ENCODE results near the gene MAP4K4.

MAP4K4 gene

DNA sequence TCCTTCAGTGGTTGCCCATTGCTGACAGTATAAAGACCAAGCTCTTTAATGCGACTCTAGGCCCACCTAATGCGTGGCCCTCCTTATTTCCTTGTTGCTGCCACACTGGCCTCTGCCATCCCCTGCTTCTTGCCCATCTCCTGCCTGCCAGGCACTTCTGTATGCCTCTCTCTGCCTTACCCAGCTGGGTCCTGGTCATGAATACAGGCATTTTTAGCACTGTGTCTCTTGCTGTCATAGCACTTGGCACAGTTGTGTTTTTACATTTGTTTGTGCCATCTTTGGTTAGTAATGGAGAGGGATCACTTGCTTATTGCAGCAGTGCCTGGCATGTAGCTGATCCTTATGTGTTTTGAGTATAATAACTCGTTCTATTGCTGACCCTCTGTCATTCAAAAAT lies 38.7 kb downstream of the MAP4K4 start:
- no peak for DNase-seq (ENCODE audit: extremely low read depth, low read depth)
- TF ChIP-seq, protein P1, sequence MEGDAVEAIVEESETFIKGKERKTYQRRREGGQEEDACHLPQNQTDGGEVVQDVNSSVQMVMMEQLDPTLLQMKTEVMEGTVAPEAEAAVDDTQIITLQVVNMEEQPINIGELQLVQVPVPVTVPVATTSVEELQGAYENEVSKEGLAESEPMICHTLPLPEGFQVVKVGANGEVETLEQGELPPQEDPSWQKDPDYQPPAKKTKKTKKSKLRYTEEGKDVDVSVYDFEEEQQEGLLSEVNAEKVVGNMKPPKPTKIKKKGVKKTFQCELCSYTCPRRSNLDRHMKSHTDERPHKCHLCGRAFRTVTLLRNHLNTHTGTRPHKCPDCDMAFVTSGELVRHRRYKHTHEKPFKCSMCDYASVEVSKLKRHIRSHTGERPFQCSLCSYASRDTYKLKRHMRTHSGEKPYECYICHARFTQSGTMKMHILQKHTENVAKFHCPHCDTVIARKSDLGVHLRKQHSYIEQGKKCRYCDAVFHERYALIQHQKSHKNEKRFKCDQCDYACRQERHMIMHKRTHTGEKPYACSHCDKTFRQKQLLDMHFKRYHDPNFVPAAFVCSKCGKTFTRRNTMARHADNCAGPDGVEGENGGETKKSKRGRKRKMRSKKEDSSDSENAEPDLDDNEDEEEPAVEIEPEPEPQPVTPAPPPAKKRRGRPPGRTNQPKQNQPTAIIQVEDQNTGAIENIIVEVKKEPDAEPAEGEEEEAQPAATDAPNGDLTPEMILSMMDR (IDR thresholded peaks at IDR 0.05; ENCODE audit: low read depth, low read length), result no peak

DNA sequence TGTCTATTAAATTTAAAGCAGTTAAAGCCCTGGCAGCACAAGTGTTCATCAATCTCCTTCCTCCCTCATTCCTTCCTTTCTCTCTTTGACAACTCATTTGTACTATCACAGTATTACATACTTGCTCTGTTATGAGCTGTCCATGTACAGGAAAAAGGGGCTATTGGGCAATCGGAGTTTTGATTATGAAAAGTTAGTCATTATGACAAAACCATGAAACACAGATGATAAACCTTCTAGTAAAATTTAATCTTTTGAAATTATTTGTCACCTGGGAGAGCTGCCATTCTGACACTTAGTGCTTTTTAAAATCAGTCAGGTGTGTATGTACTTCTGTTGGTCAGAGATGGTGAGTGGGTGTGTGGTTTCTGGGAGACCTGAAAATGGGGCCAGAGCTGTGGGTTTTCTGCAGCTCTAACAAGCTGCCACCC lies 39.4 kb downstream of the MAP4K4 start:
- no peak for DNase-seq (ENCODE audit: extremely low read depth, low read depth)
- TF ChIP-seq, protein P1 (IDR thresholded peaks at IDR 0.05; ENCODE audit: low read depth, low read length), result no peak

DNA sequence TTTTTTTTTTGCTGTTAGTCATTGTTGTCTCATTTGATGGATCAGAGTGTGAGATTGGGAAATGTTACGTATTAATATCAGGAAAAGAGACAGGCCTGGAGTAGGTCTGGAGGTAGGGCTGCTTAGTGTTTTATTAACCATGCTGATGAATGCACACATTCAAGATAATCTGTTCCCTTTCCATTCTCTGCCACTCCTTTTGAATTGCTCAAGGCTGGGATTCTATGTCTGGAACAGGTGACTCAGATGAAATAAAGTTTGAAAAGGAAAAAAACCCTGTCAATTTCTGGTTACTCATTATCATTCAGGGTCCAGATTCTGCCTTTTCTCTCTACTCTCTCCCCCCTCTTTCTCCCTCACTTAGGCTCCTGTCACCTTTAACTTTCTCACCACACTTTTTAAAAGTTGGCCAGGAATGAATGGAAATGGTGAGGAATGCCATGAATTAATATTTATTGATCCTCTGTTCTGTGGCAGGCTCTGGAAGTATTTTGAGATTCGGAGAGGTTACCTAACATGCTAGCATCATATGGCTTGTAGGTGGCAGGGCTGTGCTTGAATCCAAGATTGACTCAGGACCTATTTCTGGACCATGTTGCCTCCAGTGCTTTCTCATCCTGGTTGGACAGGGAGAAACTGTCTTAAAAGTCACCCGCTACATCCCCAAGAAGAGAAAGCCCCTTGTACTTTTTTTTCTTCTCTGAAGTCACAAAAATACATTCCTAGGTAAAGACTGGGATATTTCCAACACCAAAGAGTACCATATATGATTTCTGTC lies 40.2 kb downstream of the MAP4K4 start:
- TF ChIP-seq, protein P1 (IDR thresholded peaks at IDR 0.05; ENCODE audit: low read depth, low read length), result no peak
- DNase-seq (ENCODE audit: extremely low read depth, low read depth), result no peak

DNA sequence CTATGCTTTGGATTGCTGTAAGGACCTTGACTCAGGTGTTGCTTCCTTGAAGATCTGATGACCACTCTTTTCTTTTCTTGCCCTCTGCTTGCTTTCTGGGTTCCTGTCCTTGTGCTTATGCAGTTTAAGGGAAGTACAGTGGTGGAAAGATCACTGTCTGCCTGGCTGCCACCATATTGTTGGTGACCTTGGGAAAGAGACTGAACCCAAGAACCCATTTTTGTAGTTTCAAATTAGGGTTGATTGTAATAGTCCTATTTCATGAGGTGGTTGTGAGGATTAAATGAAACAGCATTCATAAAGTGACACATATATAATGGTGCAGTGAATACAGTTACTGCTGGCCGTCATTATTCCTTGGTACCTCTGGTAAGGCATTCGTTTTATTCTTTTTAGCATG lies 41.1 kb downstream of the MAP4K4 start:
- TF ChIP-seq, protein P1 (IDR thresholded peaks at IDR 0.05; ENCODE audit: low read depth, low read length), result no peak
- no peak for DNase-seq (ENCODE audit: extremely low read depth, low read depth)

DNA sequence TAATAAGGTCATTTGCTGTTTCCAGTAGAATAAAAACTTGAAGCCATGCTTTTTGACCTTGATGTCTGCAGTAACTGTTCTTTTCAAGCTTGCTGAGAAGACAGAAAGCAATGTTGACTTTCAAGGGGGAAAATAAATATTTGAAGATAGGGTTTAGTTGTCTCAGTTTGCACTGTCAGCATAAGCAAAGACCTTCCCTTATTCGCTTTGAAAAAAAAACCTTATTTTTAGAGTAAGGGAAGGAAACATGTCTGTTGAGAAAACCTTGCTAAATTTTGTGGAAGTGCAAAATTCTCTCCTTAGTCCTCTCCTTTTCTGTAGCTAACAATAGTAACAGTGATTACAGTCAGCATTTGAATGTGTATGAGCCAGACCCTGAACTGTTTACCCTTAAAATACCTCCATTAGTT lies 43.1 kb downstream of the MAP4K4 start:
- TF ChIP-seq, protein P1 (IDR thresholded peaks at IDR 0.05; ENCODE audit: low read depth, low read length), result no peak
- DNase-seq (ENCODE audit: extremely low read depth, low read depth), result no peak

DNA sequence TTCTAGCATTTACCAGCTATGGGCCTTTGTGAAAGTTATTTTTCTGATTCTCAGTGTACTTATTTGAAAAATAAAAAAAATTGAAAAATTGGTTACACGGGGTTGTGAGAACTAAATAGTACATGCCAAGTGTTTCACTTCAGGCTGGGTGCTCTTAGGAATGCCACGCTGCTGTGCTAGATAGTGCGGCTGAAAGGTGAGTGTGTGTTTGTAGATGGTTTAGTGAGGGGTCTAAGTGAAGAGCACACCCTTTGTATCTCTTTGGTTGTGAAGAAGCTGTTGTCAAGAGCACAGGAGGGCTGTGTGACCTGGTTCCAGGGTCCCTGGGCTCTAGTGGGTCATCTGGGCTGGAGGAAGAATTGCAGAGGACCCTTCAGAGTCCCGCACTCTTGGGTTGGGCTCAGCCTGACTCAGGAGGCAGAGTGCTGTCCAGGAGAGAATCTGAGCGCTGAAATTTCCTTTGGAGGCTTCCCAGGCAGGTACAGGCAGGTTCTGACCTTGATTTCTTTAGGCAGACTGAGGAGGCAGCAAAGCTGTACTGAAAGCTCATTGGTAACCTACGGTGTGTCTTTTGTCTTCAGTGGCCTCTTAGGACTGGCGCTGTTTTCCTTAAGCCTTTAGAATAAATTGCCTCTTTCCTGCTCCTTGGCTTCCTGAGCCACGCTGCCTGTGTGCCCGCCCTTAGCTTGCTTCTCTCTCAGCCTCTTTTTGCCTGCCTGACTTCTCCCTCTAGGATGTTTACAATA lies 44.4 kb downstream of the MAP4K4 start:
- DNase-seq (ENCODE audit: extremely low read depth, low read depth), result no peak
- TF ChIP-seq, protein P1 (IDR thresholded peaks at IDR 0.05; ENCODE audit: low read depth, low read length), result no peak

DNA sequence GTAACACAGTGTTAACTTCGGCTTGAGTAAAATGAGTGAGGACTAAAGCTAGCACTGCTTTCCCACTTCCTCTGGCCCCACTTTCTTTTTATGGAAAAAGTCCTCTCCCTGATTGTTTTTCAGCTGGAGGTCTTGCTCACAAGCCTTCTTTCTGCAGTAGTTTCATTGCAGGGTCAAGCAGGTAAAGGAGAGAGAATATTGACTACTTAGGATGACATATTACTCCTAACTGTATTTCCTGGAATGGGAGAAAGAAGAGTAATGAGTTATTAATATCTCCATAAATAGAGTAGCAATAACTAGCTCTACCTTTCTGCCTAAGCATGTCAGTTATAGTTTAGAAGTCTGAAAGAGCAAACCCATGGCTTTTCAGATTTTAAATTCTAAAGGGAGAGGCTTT lies 45.0 kb downstream of the MAP4K4 start:
- TF ChIP-seq, protein P1 (IDR thresholded peaks at IDR 0.05; ENCODE audit: low read depth, low read length), result no peak
- no peak for DNase-seq (ENCODE audit: extremely low read depth, low read depth)

Data from AG09319 (cell line).